ENCODE measurements around the gene NEK5.

Gene NEK5

DNA sequence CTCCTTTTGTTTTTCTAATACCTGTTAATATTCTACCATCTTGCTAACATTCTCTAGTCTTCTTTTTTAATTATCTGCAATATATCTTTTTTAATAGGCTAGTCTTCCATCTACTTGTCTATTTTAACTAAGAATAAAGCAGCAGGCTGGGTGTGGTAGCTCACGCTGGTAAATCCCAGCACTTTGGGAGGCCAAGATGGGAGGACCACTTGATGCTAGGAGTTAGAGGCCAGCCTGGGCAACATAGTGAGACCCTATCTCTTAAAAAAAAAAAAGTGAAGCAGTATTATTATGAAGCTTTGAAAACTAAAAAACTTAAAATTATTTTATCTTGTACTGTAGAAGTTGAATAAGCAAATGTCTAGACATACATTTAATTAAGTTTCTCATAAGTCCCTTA is 101.0 kb downstream of the NEK5 start:
- no peaks in the 10 kb centered on the region for H3K9me3 ChIP-seq (ENCODE audit: insufficient read depth, low read length)
- no peaks in the 10 kb centered on the region for H3K27me3 ChIP-seq (ENCODE audit: low read length)
- H2AFZ ChIP-seq (ENCODE audit: low read depth, low read length, severe bottlenecking) = no peak overlapping the region
- no peak overlapping the region for H3K9ac ChIP-seq (ENCODE audit: low read length)
- H3F3A ChIP-seq (ENCODE audit: insufficient read depth) = no peaks in the 10 kb centered on the region
- H3K36me3 ChIP-seq (ENCODE audit: low read length) = peaks cover 8% of the 10 kb centered on the region; the same call in 1 of the 2 replicates
- TF ChIP-seq EZH2phosphoT487 (conservative IDR thresholded peaks at IDR 0.05; ENCODE audit: low read length) = no peak
- TF ChIP-seq, protein P1, sequence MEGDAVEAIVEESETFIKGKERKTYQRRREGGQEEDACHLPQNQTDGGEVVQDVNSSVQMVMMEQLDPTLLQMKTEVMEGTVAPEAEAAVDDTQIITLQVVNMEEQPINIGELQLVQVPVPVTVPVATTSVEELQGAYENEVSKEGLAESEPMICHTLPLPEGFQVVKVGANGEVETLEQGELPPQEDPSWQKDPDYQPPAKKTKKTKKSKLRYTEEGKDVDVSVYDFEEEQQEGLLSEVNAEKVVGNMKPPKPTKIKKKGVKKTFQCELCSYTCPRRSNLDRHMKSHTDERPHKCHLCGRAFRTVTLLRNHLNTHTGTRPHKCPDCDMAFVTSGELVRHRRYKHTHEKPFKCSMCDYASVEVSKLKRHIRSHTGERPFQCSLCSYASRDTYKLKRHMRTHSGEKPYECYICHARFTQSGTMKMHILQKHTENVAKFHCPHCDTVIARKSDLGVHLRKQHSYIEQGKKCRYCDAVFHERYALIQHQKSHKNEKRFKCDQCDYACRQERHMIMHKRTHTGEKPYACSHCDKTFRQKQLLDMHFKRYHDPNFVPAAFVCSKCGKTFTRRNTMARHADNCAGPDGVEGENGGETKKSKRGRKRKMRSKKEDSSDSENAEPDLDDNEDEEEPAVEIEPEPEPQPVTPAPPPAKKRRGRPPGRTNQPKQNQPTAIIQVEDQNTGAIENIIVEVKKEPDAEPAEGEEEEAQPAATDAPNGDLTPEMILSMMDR (IDR thresholded peaks at IDR 0.05; ENCODE audit: insufficient read depth, low read length, poor library complexity, severe bottlenecking) = no peak
- no peaks in the 10 kb centered on the region for H3K9me2 ChIP-seq (replicated peaks; ENCODE audit: insufficient read depth, low read length)
- H3K4me2 ChIP-seq (ENCODE audit: low read depth, low read length, poor library complexity, severe bottlenecking) = no peak overlapping the region
- no peaks in the 10 kb centered on the region for H4K20me1 ChIP-seq (ENCODE audit: low read depth, low read length)
- H3K27ac ChIP-seq (ENCODE audit: low read depth, low read length) = no peak overlapping the region
- H3K4me3 ChIP-seq (ENCODE audit: insufficient read depth, low read length, poor library complexity, severe bottlenecking) = no peak overlapping the region
- H3K79me2 ChIP-seq (ENCODE audit: insufficient read depth, low read length) = peaks cover 9% of the 10 kb centered on the region; the same call in 1 of the 2 replicates

DNA sequence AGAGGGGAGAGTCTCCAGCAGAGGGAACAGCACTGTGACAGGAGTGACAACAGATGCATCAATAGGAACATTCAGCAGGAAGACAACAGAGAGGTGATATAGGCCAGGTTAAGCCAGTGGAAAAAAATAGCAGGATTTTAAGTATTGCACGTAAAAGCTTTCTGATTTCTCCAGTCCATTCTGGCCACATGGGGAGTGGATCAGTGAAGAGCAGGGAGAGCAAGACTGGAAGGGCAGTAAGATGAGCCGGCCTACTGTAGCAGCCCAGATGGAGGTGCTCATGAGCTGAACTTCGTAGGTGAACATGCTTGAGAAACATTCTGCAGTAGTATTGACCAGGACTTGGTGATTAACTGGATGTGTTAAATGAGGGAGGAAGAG is 102.6 kb downstream of the NEK5 start:
- Histone ChIP-seq H3K36me3 (ENCODE audit: low read length) (peaks cover 8% of the 10 kb centered on the region; the same call in 1 of the 2 replicates), H3F3A (ENCODE audit: insufficient read depth) (no peaks in the 10 kb centered on the region), H3K79me2 (ENCODE audit: insufficient read depth, low read length) (peaks cover 9% of the 10 kb centered on the region; the same call in 1 of the 2 replicates), H3K9me2 (replicated peaks; ENCODE audit: insufficient read depth, low read length) (no peaks in the 10 kb centered on the region), H3K9ac (ENCODE audit: low read length) (no peak overlapping the region), H3K27ac (ENCODE audit: low read depth, low read length) (no peak overlapping the region), H2AFZ (ENCODE audit: low read depth, low read length, severe bottlenecking) (no peak overlapping the region), H3K27me3 (ENCODE audit: low read length) (no peaks in the 10 kb centered on the region), H3K4me2 (ENCODE audit: low read depth, low read length, poor library complexity, severe bottlenecking) (no peak overlapping the region), H3K9me3 (ENCODE audit: insufficient read depth, low read length) (no peaks in the 10 kb centered on the region), H4K20me1 (ENCODE audit: low read depth, low read length) (no peaks in the 10 kb centered on the region), H3K4me3 (ENCODE audit: insufficient read depth, low read length, poor library complexity, severe bottlenecking) (no peak overlapping the region)
- TF ChIP-seq, protein P1 (IDR thresholded peaks at IDR 0.05; ENCODE audit: insufficient read depth, low read length, poor library complexity, severe bottlenecking) = no peak
- no peak for TF ChIP-seq EZH2phosphoT487 (conservative IDR thresholded peaks at IDR 0.05; ENCODE audit: low read length)

DNA sequence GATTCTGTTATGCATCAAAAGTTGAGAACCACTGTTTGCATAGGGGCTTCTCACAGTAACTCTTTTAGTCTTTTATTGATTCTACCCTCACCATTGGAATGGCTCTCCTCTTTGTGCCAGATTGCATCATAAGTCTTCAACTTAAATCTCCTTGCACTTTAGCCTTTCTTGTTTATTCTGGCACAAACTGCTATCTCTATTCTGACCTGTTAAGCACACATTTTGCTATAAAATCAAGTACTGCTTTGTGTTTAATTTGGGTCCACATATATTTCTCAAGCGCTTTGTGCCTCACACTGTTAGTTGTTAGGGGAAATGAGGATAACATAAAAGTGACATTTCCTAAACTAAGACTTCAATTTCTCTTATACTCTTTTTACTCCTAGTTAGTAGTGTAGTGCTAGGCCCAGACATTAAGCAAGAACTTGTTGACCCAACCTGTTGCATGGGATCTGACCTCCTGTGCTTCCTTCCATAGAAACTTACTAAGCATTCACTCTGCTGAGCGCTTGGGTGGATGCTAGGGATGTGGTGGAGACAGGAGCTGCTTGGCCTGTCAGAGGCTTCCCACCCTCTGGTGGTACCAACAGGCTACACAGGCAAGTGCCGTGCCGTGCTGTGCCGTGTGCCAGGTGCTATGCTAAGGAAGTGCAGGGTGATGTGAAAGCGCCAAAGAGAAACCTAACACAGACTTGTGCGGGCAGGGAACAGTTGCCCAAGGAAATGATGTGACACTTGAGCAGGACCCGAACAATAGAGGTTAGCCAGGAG is 103.2 kb downstream of the NEK5 start:
- no peak overlapping the region for H3K4me2 ChIP-seq (ENCODE audit: low read depth, low read length, poor library complexity, severe bottlenecking)
- no peak overlapping the region for H3K9ac ChIP-seq (ENCODE audit: low read length)
- H4K20me1 ChIP-seq (ENCODE audit: low read depth, low read length) = no peaks in the 10 kb centered on the region
- H2AFZ ChIP-seq (ENCODE audit: low read depth, low read length, severe bottlenecking) = no peak overlapping the region
- H3K79me2 ChIP-seq (ENCODE audit: insufficient read depth, low read length) = peaks cover 9% of the 10 kb centered on the region; the same call in 1 of the 2 replicates
- H3K4me3 ChIP-seq (ENCODE audit: insufficient read depth, low read length, poor library complexity, severe bottlenecking) = no peak overlapping the region
- H3F3A ChIP-seq (ENCODE audit: insufficient read depth) = no peaks in the 10 kb centered on the region
- H3K27me3 ChIP-seq (ENCODE audit: low read length) = no peaks in the 10 kb centered on the region
- H3K9me2 ChIP-seq (replicated peaks; ENCODE audit: insufficient read depth, low read length) = no peaks in the 10 kb centered on the region
- H3K27ac ChIP-seq (ENCODE audit: low read depth, low read length) = no peak overlapping the region
- peaks cover 8% of the 10 kb centered on the region; the same call in 1 of the 2 replicates for H3K36me3 ChIP-seq (ENCODE audit: low read length)
- H3K9me3 ChIP-seq (ENCODE audit: insufficient read depth, low read length) = no peaks in the 10 kb centered on the region
- TF ChIP-seq, protein P1 (IDR thresholded peaks at IDR 0.05; ENCODE audit: insufficient read depth, low read length, poor library complexity, severe bottlenecking) = no peak
- TF ChIP-seq EZH2phosphoT487 (conservative IDR thresholded peaks at IDR 0.05; ENCODE audit: low read length) = no peak
